K562 (cell line): ENCODE data around the gene ABLIM1. TPM values are rescaled to one million over a fixed set of nuclear protein-coding genes. Genes with fewer than 3 reads are reported as not detected.
A peak's percentile ranks its signal among the peaks of the same experiment; 100 is the strongest.

Experiments
- ATAC-seq: fragments of 200-7000 bp; cut with Tn5 transposase; 3 replicates; pipeline ENCODE4 v1.9.1; 2020; ENCODE audit warnings: moderate library complexity
- BruUV-seq: library from RNA; stranded (reverse); fragments of 400-500 nt; replicated peaks from 2 replicates; lab custom pipeline; 2021; lab: Mats Ljungman, UMichigan
- CTCF ChIA-PET: fragments of 300-600 bp; formaldehyde crosslinking; extraction: SDS; loops from one replicate; lab custom pipeline; 2021; ENCODE audit warnings: low intra/inter-chr PET ratio; lab: Yijun Ruan, JAX
- POLR2A ChIA-PET: fragments of 300-600, 350-650 bp; sonication (Branson Sonifier 250); formaldehyde crosslinking; extraction: SDS; loops from one replicate; lab custom pipeline; 2021; ENCODE audit warnings: antibody characterized with exemption, inconsistent platforms; lab: Yijun Ruan, JAX
- DNase-seq, 4 experiments: peaks; one replicate each; pipeline versions ENCODE4 v3.0.0 to v3.0.0-alpha.2; 2011 to 2018; ENCODE audit warnings: low spot score in 3 of 4, mixed read lengths in 3 of 4; ENCODE audit errors: extremely low read depth in 1 of 4
- FAIRE-seq: peaks from 2 replicates; lab custom pipeline; 2011; peaks lifted over from hg19 to GRCh38; lab: Jason Lieb, UNC
- H2AFZ ChIP-seq: 2 replicates; pipeline ENCODE4 v1.6.0; 2011; ENCODE audit warnings: low read depth, low read length, control low read depth, inconsistent platforms
- H3K27ac ChIP-seq: fragments of 200-600 bp; 3 replicates; pipeline ENCODE4 v1.8.0; 2011; ENCODE audit warnings: low read depth, mild to moderate bottlenecking, control low read depth, inconsistent platforms, low read length, moderate library complexity, mixed read lengths; ENCODE audit errors: extremely low read depth
- H3K27me3 ChIP-seq, 2 experiments: fragments of 300-600 bp in 1 of 2; 2 replicates in 1 of 2; 3 replicates in 1 of 2; pipeline versions ENCODE4 v1.6.0 to v1.8.0; 2011; ENCODE audit warnings: inconsistent platforms in 2 of 2, low read length in 2 of 2, mild to moderate bottlenecking in 1 of 2, mixed read lengths in 1 of 2, moderate library complexity in 1 of 2; ENCODE audit not compliant: control insufficient read depth in 2 of 2, insufficient read depth in 2 of 2
- H3K36me3 ChIP-seq: fragments of 300-600 bp; 3 replicates; pipeline ENCODE4 v1.8.0; 2011; ENCODE audit warnings: mild to moderate bottlenecking, low read length, inconsistent platforms; ENCODE audit not compliant: control insufficient read depth, insufficient read depth
- H3K4me1 ChIP-seq, 2 experiments: fragments of 200-600 bp in 1 of 2; replicated peaks in 1 of 2; 2 replicates in 1 of 2; 3 replicates in 1 of 2; pipeline versions ENCODE4 v1.5.1 to v1.8.0; 2011; ENCODE audit warnings: inconsistent platforms in 2 of 2, low read length in 2 of 2, mild to moderate bottlenecking in 1 of 2, mixed read lengths in 1 of 2, moderate library complexity in 1 of 2; ENCODE audit not compliant: control insufficient read depth in 2 of 2, insufficient read depth in 2 of 2
- H3K4me2 ChIP-seq: 2 replicates; pipeline ENCODE4 v1.6.1; 2011; ENCODE audit warnings: low read length, control low read depth, inconsistent platforms, mixed read lengths; ENCODE audit not compliant: insufficient read depth
- H3K4me3 ChIP-seq: fragments of 200-600 bp; sonication (generic), shearing (Covaris generic); 2 replicates; pipeline ENCODE4 v1.5.1; 2016; ENCODE audit warnings: control low read depth, inconsistent platforms
- H3K79me2 ChIP-seq: fragments of 200-600 bp; 3 replicates; pipeline ENCODE4 v1.8.0; 2011; ENCODE audit warnings: low read length, inconsistent platforms; ENCODE audit not compliant: control insufficient read depth, insufficient read depth
- H3K9ac ChIP-seq, 2 experiments: 2 replicates each; pipeline versions ENCODE4 v1.6.0 to v1.6.1; 2011; ENCODE audit warnings: low read depth in 2 of 2, low read length in 2 of 2, control low read depth in 1 of 2, inconsistent platforms in 1 of 2, mild to moderate bottlenecking in 1 of 2, mixed read lengths in 1 of 2; ENCODE audit not compliant: insufficient read depth in 1 of 2
- H3K9me1 ChIP-seq: one replicate; pipeline ENCODE4 v1.6.0; 2011; ENCODE audit warnings: inconsistent platforms, mild to moderate bottlenecking, low read length, moderate library complexity; ENCODE audit not compliant: control insufficient read depth, insufficient read depth
- H3K9me3 ChIP-seq: replicated peaks from 2 replicates; pipeline ENCODE4 v1.5.1; 2011; ENCODE audit warnings: low read depth, low read length, inconsistent platforms; ENCODE audit not compliant: control insufficient read depth, insufficient read depth
- H4K20me1 ChIP-seq: replicated peaks from 2 replicates; pipeline ENCODE4 v1.6.1; 2011; ENCODE audit warnings: low read length, inconsistent platforms, mixed read lengths; ENCODE audit not compliant: control insufficient read depth, insufficient read depth
- FOXA1 ChIP-seq: fragments of 450-650 bp; IDR thresholded peaks from 2 replicates; pipeline ENCODE4 v1.6.1; 2016; ENCODE audit warnings: mild to moderate bottlenecking, borderline replicate concordance
- ILF3 ChIP-seq: fragments of 450-650 bp; IDR thresholded peaks from 2 replicates; pipeline ENCODE4 v1.6.1; 2018; ENCODE audit warnings: antibody characterized with exemption, mild to moderate bottlenecking, moderate library complexity, borderline replicate concordance
- KAT7 ChIP-seq: sonication (generic); formaldehyde crosslinking; IDR thresholded peaks from 2 replicates; pipeline ENCODE4 v1.8.0; 2022; ENCODE audit warnings: missing genetic modification reagents, mild to moderate bottlenecking, borderline replicate concordance
- MTF1 ChIP-seq: fragments of 250-450 bp; sonication (Bioruptor Pico); IDR thresholded peaks from 2 replicates; pipeline ENCODE4 v1.9.0; 2021; ENCODE audit warnings: moderate library complexity, mild to moderate bottlenecking, inconsistent platforms, borderline replicate concordance
- NCOA6 ChIP-seq: fragments of 450-650 bp; IDR thresholded peaks from 2 replicates; pipeline ENCODE4 v1.6.1; 2017; ENCODE audit warnings: mild to moderate bottlenecking
- NFIC ChIP-seq: fragments of 450-650 bp; IDR thresholded peaks from 2 replicates; pipeline ENCODE4 v1.6.1; 2017; ENCODE audit warnings: mild to moderate bottlenecking, inconsistent platforms
- NFIX ChIP-seq: fragments of 250-450 bp; sonication (Bioruptor Pico); IDR thresholded peaks from 2 replicates; pipeline ENCODE4 v1.4.0; 2020; ENCODE audit warnings: low read depth, mild to moderate bottlenecking, moderate library complexity
- SMARCA4 ChIP-seq: fragments of 450-650 bp; IDR thresholded peaks from 2 replicates; pipeline ENCODE4 v1.6.1; 2016
- TFE3 ChIP-seq: fragments of 450-650 bp; formaldehyde crosslinking; IDR thresholded peaks from 2 replicates; pipeline ENCODE4 v1.4.0; 2020; ENCODE audit warnings: mild to moderate bottlenecking, mixed read lengths
- ZNF140 ChIP-seq: fragments of 250-450 bp; sonication (Bioruptor Pico); IDR thresholded peaks from 2 replicates; pipeline ENCODE4 v1.8.0; 2021; ENCODE audit warnings: moderate library complexity, mild to moderate bottlenecking, inconsistent platforms
- ZNF174 ChIP-seq: fragments of 250-450 bp; sonication (Bioruptor Pico); IDR thresholded peaks from 2 replicates; pipeline ENCODE4 v1.4.0; 2020; ENCODE audit warnings: mild to moderate bottlenecking
- ZNF24 ChIP-seq: fragments of 450-650 bp; IDR thresholded peaks from 2 replicates; pipeline ENCODE4 v1.6.1; 2016
- ZNF280B ChIP-seq: fragments of 250-450 bp; sonication (Bioruptor Pico); IDR thresholded peaks from 2 replicates; pipeline ENCODE4 v1.5.1; 2021; ENCODE audit warnings: mild to moderate bottlenecking
- ZNF766 ChIP-seq: fragments of 200-800 bp; sonication (Bioruptor generic); conservative IDR thresholded peaks from 2 replicates; pipeline ENCODE4 v1.6.1; 2016; ENCODE audit warnings: missing genetic modification characterization, missing compliant biosample characterization
- ZNF778 ChIP-seq: fragments of 450-650 bp; formaldehyde crosslinking; IDR thresholded peaks from 2 replicates; pipeline ENCODE4 v1.4.0; 2020; ENCODE audit warnings: mild to moderate bottlenecking, moderate library complexity
- WGBS: fragments of 100-300 bp; shearing (Covaris generic); methylation state at CpG from one replicate; pipeline ENCODE4 v1.1.6; 2016; ENCODE audit warnings: low coverage, mixed read lengths; ENCODE audit not compliant: insufficient coverage; ENCODE audit errors: missing lambda C conversion rate; 5-methylcytosine and 5-hydroxymethylcytosine counted together
- in situ Hi-C: fragments of 300-500 bp; cut with MboI; formaldehyde crosslinking; loops from 4 replicates; pipeline ENCODE4 v1.15.0; 2018; ENCODE audit warnings: inconsistent platforms, mixed read lengths
- intact Hi-C: fragments of 100-400 bp; cut with micrococcal nuclease; formaldehyde crosslinking; loops from 2 replicates; pipeline ENCODE4 v1.14.2; 2022
- polyA plus RNA-seq, 8 experiments: library from polyadenylated mRNA; depleted of rRNA in 4 of 8; stranded (reverse) in 5 of 8; unstranded in 3 of 8; fragments of >200 nt; fragmentation: Nextera tagmentation in 2 of 8; fragmentation: Illumina TruSeq in 1 of 8; extraction: Ambion mirVana in 2 of 8; extraction: Trizol in 1 of 8; gene quantifications; 2 replicates each; pipeline versions ENCODE4 v1.2.1 to v1.2.3, GENCODE V29; 2011 to 2014; ENCODE audit warnings: inconsistent platforms in 1 of 8, missing spikeins in 1 of 8
- total RNA-seq, 7 experiments: library from RNA; depleted of rRNA in 6 of 7; stranded (reverse); fragments of >200 nt in 6 of 7; fragmentation: Illumina TruSeq in 2 of 7; extraction: Trizol in 2 of 7; gene quantifications; 2 replicates each; pipeline versions ENCODE4 v1.2.1 to v1.2.3, GENCODE V29; 2011 to 2021; ENCODE audit warnings: low replicate concordance in 1 of 7
- TF ChIP-seq, protein P1 (sequence below): fragments of 250-450 bp; sonication (Bioruptor Pico); IDR thresholded peaks from 2 replicates; pipeline ENCODE4 v1.8.0; 2021; ENCODE audit warnings: moderate library complexity, mild to moderate bottlenecking, inconsistent platforms

The ABLIM1 gene
- total and polyA plus RNA-seq, 9 of the 15 experiments (the other 6 are each of a cell fraction or from before 2014, with no cell fraction given) = 0.07 to 0.49 (median 0.14) TPM; not detected in 6

DNA sequence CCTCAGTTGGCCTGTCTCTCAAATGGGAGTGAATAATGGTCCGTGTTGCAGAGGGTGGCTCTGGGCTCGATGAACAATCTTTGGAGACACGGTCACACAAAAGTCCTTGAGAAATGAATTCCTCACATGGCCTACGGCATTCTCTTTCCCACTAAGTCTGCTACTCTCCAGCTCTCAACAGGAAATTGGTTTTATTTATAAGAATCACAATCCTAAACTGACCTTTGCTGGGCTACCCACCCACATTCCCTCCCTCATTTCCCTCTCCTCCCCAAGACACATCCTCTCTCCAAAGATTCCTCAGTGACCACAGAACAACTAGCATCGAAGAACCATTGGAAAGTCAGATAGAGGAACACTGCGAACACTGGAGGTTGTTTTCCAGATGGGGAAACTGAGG, 258.5 kb downstream of the ABLIM1 start (continued):
- TF ChIP-seq ZNF280B (CRISPR knock-in tag) = no peak
- TF ChIP-seq FOXA1 = no peak
- TF ChIP-seq, protein P1, sequence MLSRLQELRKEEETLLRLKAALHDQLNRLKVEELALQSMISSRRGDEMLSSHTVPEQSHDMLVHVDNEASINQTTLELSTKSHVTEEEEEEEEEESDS (CRISPR knock-in tag) = no peak

DNA sequence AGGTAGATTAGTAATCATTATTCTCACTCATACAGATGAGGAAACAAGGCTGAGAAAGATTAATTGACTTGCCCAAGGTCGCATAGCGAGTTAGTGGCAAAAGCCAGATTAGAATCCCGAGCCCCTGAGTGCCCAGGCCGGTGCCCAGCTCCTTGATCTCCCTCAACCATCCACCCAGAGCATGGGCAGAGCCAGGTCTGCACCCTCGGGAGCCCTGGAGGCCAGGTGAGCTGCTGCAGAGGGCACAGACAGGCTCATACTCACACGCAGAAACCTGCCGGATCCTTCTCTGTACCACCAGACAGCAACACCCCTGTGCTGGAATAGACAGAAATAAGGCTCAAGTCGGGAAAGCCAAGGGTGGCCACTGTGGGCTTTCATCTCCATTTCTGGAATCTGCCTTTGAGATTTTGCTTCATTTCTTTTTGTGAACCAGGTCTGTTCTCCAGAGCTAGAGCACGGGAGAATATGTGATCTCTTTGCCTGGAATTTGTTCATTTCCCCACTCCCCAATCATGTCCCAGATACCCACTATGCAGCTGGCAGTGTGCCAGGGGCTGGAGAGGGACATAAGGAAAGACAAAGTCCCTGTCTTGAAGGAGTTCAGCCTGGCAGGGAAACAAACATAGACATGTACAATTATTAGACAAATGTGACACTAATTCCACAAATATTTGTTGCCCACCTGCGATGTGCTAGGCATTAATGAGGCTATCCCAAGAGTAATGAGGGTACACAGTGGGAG, 259.3 kb downstream of the ABLIM1 start:
- H3K9me1 ChIP-seq = no peaks in the 10 kb centered on the region
- no peak overlapping the region for H3K4me3 ChIP-seq
- H3K27me3 ChIP-seq = peaks cover 0 to 23% of the 10 kb centered on the region in 2 experiments; a peak in 3 of 5 replicates
- in situ Hi-C loops (no loop called here), intact Hi-C loops (no loop called here)
- H3K79me2 ChIP-seq = no peaks in the 10 kb centered on the region
- H3K9me3 ChIP-seq = no peaks in the 10 kb centered on the region
- FAIRE-seq (no peak), DNase-seq (no peak), ATAC-seq (no peak)
- TF ChIP-seq TFE3 (CRISPR knock-in tag) (no peak), NCOA6 (no peak), ZNF778 (CRISPR knock-in tag) (no peak), MTF1 (CRISPR knock-in tag) (no peak), NFIC (peak; percentile 68), KAT7 (CRISPR knock-in tag) (no peak), ZNF766 (no peak), SMARCA4 (no peak), ZNF24 (no peak), ILF3 (no peak), NFIX (CRISPR knock-in tag) (peak; percentile 41), ZNF174 (no peak), ZNF140 (no peak)
- H3K36me3 ChIP-seq = no peaks in the 10 kb centered on the region
- no peak overlapping the region for H3K4me2 ChIP-seq
- H3K4me1 ChIP-seq = no peaks in the 10 kb centered on the region
- ChIA-PET POLR2A (no interaction called here), CTCF (no interaction called here)
- 3% methylated on average over 10 of the region's 10 CpGs for WGBS
- no peak overlapping the region for H3K9ac ChIP-seq
- no peak overlapping the region for H2AFZ ChIP-seq
- H3K27ac ChIP-seq = no peak overlapping the region
- no peaks in the 10 kb centered on the region; the same call in 1 of the 2 replicates for H4K20me1 ChIP-seq
- BruUV-seq = no TSS peak
